ENCODE data around the gene ZNF750. TPM values are rescaled to one million over a fixed set of nuclear protein-coding genes. Genes with fewer than 3 reads are reported as not detected.

ZNF750 gene
- total and polyA plus RNA-seq, 2 donors = 2.7 to 3.1 TPM

DNA sequence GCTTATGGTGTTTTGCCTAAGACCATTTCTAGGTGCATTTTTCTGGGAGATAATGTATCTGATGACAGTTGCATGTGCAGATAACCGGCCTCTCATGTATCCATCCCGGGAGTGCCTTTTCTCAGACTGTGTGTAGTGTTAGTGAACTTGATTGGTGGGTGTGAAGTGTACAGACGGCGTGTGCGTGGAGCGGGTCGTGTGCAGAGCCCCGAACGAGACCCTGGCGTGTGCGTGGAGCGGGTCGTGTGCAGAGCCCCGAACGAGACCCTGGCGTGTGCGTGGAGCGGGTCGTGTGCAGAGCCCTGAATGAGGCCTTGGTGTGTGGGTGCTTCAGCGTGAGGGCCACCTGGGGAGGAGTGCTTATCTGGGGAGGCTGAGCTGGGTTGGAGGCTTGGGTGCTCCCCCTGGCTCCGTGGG lies 28.9 kb upstream of the ZNF750 start:
- DNase-seq (ENCODE audit: extremely low spot score) = no peak
- H3K4me1 ChIP-seq (ENCODE audit: insufficient read depth) = no peaks in the 10 kb centered on the region
- H3K4me3 ChIP-seq (ENCODE audit: low read depth, low read length) = no peak overlapping the region
- no peak overlapping the region for H3K27ac ChIP-seq (ENCODE audit: low read depth)
- H3K36me3 ChIP-seq (ENCODE audit: insufficient read depth) = peaks cover 3% of the 10 kb centered on the region
- WGBS = 90% methylated on average over 21 of the region's 21 CpGs

DNA sequence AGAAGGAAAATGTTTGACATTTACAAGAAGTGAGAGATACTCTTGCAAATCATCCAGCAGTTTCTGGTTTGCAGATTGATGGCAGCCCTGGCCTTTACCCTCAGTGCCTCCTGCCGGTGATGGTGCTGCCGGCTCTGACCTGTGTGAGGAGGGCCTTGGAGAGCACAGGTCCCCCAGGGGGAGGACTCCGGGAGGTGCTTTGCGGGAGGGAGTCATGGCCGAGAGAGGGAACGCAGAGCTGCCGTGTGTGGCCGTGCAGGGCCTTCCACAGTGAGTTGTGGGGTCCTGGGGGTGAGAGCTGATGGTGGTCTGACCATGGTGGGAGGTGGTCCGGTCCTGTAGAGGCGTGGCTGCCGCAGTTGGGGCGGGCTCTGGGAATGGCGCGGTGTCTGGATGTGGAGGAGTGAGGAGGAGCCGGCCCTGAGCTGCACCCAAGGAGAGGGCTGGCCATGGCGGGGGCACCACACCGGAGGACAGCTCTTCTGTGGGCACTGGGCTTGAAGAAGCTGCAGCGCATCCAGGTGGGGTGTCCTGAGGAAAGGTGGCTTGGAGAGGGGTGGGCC lies 28.0 kb upstream of the ZNF750 start:
- 94% methylated on average over 18 of the region's 18 CpGs for WGBS
- Histone ChIP-seq H3K4me3 (ENCODE audit: low read depth, low read length) (no peak overlapping the region), H3K36me3 (ENCODE audit: insufficient read depth) (peaks cover 3% of the 10 kb centered on the region), H3K4me1 (ENCODE audit: insufficient read depth) (peaks cover 1% of the 10 kb centered on the region), H3K27ac (ENCODE audit: low read depth) (no peak overlapping the region)
- DNase-seq (ENCODE audit: extremely low spot score) = no peak

DNA sequence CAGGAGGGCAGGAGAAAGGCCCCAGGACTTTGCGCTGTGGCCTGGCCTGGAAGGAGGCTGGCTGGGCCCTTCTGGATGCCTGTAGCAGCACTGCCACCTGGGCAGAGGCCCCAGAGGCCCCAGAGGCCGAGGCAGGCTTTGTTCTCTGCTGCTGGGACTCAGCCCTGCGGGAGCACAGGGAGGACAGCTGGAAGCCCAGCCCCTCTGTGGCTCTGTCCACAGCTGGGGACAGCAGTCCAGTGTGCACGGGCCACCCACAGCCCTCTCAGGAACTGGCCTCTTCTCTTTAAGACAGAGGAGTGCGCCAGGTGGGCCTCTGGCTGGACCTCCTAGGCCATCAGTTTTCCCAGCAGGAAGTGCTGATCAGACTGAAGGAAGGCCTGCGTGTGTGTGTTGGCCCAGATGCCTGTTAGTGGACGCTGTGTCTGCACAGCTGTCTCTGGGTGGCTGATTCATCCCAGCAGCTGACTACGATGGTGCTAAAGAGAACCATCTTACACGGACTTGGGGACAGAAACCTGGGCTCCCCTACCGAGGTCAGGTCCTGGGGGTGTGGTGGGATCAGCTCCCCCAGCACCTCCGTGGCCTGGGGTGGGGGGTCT lies 26.9 kb upstream of the ZNF750 start:
- H3K4me3 ChIP-seq (ENCODE audit: low read depth, low read length) = no peak overlapping the region
- DNase-seq (ENCODE audit: extremely low spot score) = no peak
- WGBS = 57% methylated on average over 11 of the region's 11 CpGs
- peak overlapping the region; percentile 74 for H3K27ac ChIP-seq (ENCODE audit: low read depth)
- peaks cover 3% of the 10 kb centered on the region for H3K36me3 ChIP-seq (ENCODE audit: insufficient read depth)
- H3K4me1 ChIP-seq (ENCODE audit: insufficient read depth) = peaks cover 2% of the 10 kb centered on the region

DNA sequence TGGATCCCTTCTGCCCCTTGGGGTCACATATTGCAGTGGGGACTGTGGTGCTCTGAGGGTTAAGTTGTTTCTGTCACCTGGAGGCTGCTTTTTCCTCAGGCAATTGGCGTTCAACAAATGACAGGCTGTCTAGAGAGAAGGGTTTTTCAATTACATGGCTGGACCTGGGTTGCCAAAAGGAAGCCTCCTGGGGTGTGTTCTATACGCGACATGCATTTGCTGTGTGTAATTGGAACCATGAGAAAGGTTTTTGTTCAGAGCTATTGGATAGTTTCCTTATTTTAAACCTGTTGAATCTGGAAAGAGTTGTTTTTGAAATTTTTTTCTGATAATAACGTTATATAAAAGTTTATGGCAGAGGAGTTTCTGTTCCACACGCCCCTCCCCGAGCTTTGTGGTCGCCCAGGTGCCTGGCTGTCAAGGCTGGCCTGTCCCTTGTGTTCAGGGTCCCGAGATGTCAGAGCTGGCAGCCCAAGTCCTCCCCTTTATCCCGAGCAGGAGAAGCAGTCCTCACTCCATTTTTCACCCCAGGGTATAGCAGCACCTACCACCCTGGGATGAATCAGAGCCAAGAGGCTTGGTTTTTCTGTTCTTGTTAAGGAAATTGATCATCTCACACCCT lies 26.1 kb upstream of the ZNF750 start:
- WGBS = 75% methylated on average over 9 of the region's 9 CpGs
- DNase-seq (ENCODE audit: extremely low spot score) = no peak
- H3K4me1 ChIP-seq (ENCODE audit: insufficient read depth) = peaks cover 2% of the 10 kb centered on the region
- no peaks in the 10 kb centered on the region for H3K36me3 ChIP-seq (ENCODE audit: insufficient read depth)
- H3K4me3 ChIP-seq (ENCODE audit: low read depth, low read length) = no peak overlapping the region
- peak overlapping the region; percentile 38 for H3K27ac ChIP-seq (ENCODE audit: low read depth)

DNA sequence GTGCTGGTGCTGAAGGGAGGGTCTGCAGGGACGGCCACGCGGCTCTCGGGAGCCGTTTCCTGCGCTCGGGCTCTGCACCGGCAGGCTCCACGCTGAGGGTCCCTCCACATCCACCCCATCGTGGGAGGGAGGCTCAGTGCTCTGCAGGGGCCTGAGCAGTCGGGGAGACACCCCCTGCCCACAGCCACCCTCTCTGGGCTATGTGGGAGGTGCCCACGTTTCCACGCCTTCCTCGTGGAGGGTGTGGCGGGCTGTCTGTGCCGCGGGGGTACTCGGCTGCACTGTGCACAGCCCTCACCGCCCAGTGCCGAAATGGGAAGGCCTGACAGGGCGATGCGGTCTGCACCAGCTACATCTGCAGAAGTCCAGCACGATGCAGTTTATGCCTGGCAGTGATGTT lies 25.5 kb upstream of the ZNF750 start:
- H3K36me3 ChIP-seq (ENCODE audit: insufficient read depth) = no peaks in the 10 kb centered on the region
- H3K27ac ChIP-seq (ENCODE audit: low read depth) = no peak overlapping the region
- H3K4me1 ChIP-seq (ENCODE audit: insufficient read depth) = peaks cover 2% of the 10 kb centered on the region
- WGBS = 82% methylated on average over 23 of the region's 23 CpGs
- DNase-seq (ENCODE audit: extremely low spot score) = no peak
- no peak overlapping the region for H3K4me3 ChIP-seq (ENCODE audit: low read depth, low read length)

DNA sequence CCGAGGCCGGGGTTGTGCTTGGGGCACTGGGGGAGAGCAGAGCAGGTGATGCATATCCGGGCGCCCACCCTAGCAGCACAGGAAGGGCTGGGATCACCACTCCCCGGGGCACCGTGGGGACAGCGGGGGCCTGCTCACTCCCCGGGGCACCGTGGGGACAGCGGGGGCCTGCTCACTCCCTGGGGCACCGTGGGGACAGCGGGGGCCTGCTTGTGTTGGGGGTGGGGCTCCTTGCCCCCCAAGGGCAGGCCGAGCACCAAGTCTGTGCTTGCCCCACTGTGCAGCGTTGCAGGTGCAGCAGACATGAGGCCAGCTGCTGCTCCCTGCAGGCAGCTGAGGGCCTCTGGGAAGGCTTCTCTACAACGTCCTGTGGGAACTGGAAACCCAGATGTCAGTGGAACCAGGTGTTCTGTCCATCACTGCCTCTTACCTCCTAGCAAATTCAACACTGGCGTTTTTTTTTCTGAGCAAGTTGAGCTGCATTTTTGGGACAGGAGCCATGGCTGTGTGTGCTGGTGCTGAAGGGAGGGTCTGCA lies 25.0 kb upstream of the ZNF750 start:
- no peak for DNase-seq (ENCODE audit: extremely low spot score)
- H3K27ac ChIP-seq (ENCODE audit: low read depth) = peak overlapping the region; percentile 30
- peaks cover 2% of the 10 kb centered on the region for H3K4me1 ChIP-seq (ENCODE audit: insufficient read depth)
- H3K4me3 ChIP-seq (ENCODE audit: low read depth, low read length) = no peak overlapping the region
- H3K36me3 ChIP-seq (ENCODE audit: insufficient read depth) = no peaks in the 10 kb centered on the region
- WGBS = 70% methylated on average over 16 of the region's 16 CpGs

DNA sequence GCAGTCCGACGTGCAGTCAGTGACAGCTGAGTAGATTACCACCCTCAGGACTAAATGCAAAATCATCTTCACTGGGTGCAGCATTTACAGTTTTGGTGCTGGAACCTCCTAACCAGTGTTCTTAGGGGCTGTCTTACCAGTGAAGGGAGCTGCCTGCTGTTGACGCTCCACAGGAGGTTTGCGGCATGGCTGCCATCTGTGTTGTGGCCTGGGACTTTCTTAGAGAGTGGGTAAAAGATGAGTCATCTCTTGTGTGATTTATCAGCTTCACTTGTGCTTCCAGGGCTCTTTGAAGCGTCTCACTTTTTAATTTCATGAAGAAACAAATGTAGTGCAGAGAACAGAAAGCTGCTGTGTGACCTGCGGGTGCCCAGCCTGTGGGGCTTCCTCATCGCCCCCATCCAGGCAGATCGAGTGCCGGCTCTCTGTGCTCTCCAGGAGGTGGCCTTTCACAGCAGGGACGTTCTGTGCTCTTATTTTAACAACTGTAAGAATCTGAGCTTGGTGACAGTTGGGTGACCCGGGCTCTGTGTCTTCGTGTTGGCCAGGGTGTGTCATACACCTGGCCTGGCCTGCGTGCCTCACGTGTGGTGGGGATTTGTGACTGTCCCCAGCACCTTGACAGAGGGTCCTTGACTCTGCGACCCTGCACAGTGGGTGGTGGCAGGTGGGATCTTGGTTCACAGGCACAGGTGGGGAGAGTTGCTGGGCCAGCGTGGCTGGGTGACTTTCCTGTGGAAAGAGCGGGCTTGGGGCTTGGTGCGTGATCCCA lies 24.3 kb upstream of the ZNF750 start:
- H3K4me3 ChIP-seq (ENCODE audit: low read depth, low read length) = no peak overlapping the region
- H3K36me3 ChIP-seq (ENCODE audit: insufficient read depth) = no peaks in the 10 kb centered on the region
- H3K4me1 ChIP-seq (ENCODE audit: insufficient read depth) = peaks cover 2% of the 10 kb centered on the region
- no peak for DNase-seq (ENCODE audit: extremely low spot score)
- 68% methylated on average over 18 of the region's 18 CpGs for WGBS
- peak overlapping the region; percentile 30 for H3K27ac ChIP-seq (ENCODE audit: low read depth)

DNA sequence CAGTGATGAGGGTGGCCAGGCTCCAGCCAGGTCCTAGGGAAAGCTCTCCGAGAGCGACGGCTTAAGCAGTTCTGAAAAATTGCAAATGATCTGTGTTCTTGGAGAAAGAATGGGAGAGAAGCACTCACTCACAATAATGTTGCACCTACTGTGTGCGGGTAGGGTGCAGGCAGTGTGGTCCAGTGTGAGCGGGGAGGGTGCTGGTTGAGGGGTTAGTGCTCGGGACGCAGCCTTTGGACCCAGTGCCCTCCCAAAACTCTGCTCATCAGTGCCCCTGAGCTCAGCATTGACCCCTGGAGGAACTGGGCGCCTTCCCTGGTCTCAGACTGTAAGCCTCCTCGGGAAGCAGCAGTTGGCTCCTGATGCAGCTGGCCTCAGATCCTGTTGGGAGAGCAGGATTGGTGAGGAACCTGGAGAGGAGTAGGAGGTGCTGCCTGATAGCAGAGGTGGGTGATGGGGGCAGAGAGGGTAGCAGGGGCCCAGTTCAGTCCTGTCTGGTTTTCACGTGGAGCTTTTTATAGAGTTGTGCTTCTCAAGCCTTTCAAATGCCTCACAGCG lies 23.6 kb upstream of the ZNF750 start:
- Histone ChIP-seq H3K4me1 (ENCODE audit: insufficient read depth) (peaks cover 2% of the 10 kb centered on the region), H3K4me3 (ENCODE audit: low read depth, low read length) (no peak overlapping the region), H3K36me3 (ENCODE audit: insufficient read depth) (no peaks in the 10 kb centered on the region), H3K27ac (ENCODE audit: low read depth) (no peak overlapping the region)
- no peak for DNase-seq (ENCODE audit: extremely low spot score)
- 85% methylated on average over 11 of the region's 11 CpGs for WGBS

DNA sequence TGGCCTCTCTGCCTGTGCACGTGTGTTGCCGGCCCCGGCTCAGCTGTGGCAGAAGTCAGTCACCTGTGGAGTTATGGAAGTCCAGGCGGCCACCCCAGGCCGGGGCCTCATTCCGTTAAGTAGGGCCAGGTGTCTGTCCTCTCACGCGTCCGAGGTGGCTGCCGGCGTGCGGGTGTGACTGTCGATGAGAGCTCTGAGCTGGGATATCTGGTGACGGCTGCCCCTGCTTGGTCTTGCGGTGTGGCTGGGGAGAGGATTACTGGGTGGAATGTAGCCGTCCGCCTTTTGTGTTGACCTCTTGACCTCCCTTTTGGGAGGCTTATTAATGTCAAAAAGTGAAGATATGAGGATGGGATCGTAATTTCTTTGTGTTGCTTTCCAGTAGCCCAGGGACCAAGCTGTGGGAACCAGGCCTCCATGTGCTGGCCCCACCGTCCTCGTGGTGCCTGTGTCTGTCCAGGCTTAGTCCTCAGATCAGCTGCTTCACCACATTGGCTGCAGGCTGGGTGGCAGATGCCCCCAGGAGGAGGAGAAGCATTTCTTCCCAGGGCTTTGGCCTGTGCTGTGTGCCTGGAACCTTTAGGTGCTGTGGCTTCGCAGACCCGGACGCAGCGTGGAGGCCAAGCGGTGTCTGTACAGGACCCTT lies 23.0 kb upstream of the ZNF750 start:
- no peak overlapping the region for H3K27ac ChIP-seq (ENCODE audit: low read depth)
- H3K36me3 ChIP-seq (ENCODE audit: insufficient read depth) = no peaks in the 10 kb centered on the region
- no peak overlapping the region for H3K4me3 ChIP-seq (ENCODE audit: low read depth, low read length)
- peaks cover 2% of the 10 kb centered on the region for H3K4me1 ChIP-seq (ENCODE audit: insufficient read depth)
- 79% methylated on average over 25 of the region's 25 CpGs for WGBS
- no peak for DNase-seq (ENCODE audit: extremely low spot score)

DNA sequence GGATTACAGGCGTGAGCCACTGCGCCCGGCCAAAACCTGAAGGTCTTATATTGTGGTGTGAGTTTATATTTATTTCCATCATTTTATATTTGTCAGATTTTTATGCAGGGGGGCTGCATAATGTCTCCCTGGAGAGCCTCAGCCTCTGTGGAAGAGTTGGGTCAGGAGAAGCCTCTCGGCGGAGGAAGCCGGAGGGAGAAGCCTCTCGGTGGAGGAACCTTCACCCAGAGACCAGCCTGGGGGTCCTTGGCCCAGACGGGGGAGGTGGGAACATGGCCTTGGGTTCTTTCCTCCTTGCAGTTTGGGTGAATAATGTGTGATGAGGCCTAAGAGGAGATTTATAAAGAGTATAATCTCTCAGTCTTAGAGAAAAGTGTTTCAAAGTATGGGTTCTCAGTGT lies 22.4 kb upstream of the ZNF750 start:
- H3K36me3 ChIP-seq (ENCODE audit: insufficient read depth) = no peaks in the 10 kb centered on the region
- DNase-seq (ENCODE audit: extremely low spot score) = no peak
- no peak overlapping the region for H3K27ac ChIP-seq (ENCODE audit: low read depth)
- no peak overlapping the region for H3K4me3 ChIP-seq (ENCODE audit: low read depth, low read length)
- H3K4me1 ChIP-seq (ENCODE audit: insufficient read depth) = peaks cover 2% of the 10 kb centered on the region
- WGBS = 96% methylated on average over 8 of the region's 8 CpGs

DNA sequence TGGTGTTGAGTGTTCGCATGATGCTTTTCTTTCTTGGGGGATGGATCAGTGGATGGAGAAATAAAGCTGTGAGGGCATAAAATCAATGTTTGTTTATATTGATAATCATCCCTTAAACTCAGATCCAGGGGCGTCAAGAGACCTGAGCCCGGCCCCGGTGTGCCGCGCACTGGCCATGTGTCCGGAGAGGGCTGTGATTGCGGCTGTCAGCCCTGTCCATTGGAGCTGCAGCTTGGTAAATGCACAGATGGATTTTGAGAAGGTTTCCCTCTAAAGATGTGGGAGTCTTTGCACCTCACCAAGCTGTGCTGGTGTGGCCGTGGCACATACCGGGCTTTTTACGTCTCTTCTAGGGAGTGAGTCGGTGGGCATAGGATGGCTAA lies 21.6 kb upstream of the ZNF750 start:
- H3K4me3 ChIP-seq (ENCODE audit: low read depth, low read length) = no peak overlapping the region
- peaks cover 2% of the 10 kb centered on the region for H3K4me1 ChIP-seq (ENCODE audit: insufficient read depth)
- DNase-seq (ENCODE audit: extremely low spot score) = no peak
- 97% methylated on average over 12 of the region's 12 CpGs for WGBS
- H3K36me3 ChIP-seq (ENCODE audit: insufficient read depth) = no peaks in the 10 kb centered on the region
- no peak overlapping the region for H3K27ac ChIP-seq (ENCODE audit: low read depth)

DNA sequence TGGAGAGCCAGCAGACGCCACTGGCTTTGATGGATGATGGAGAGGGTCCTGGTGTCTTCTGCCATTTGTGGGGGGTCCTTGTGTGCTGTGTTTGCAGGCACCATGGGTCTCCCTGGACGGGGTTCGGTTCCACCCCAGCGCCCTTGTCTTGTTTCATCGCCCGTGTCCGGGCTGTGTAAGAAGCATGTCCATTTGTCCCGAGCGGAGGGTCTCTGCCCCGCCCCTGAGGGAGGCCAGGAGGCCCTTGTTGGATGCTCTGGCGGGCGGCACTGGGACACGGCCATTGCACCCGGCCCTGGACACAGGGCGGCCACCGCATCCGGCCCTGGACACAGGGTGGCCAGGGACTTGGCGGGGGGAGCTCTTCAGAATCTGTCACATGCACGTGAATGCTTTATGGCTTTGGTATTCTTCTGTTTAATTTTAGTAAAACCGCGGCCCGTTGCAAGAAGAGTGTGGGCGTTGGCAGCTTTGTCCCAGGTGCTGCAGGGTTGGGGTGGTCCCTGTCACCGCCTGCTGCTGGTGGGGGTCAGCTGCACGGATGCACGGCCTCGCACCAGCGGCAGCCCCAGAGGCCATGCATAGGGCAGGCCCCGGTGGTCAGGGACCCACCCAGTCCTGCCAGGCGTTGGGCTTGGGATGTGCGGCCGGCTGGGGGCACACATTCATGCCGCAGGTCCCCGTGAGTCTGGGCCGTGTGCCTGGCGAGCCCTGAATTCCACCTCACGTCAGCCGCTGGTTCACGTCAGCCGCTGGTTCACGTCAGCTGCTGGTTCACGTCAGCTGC lies 21.0 kb upstream of the ZNF750 start:
- DNase-seq (ENCODE audit: extremely low spot score) = no peak
- whole genome bisulfite sequencing = 87% methylated on average over 42 of the region's 42 CpGs
- H3K36me3 ChIP-seq (ENCODE audit: insufficient read depth) = no peaks in the 10 kb centered on the region
- H3K4me1 ChIP-seq (ENCODE audit: insufficient read depth) = peaks cover 2% of the 10 kb centered on the region
- H3K4me3 ChIP-seq (ENCODE audit: low read depth, low read length) = no peak overlapping the region
- peak overlapping the region; percentile 80 for H3K27ac ChIP-seq (ENCODE audit: low read depth)

Data from urinary bladder (tissue), 4 donors.